Activated naive CD4-positive, alpha-beta T cell treated with anti-CD3 and anti-CD28 coated beads, Interleukin-2, amount 50 U/mL, for 16 hours (primary cell): ENCODE data around the gene ARL16.

Experiments
- DNase-seq: peaks from one replicate; pipeline ENCODE4 v3.0.0-alpha.2; 2020

The ARL16 gene

GRCh38 chr17:81695211-81695610 is 11.6 kb upstream of the ARL16 start:
- DNase-seq, result no peak

GRCh38 chr17:81694810-81695209 is 11.2 kb upstream of the ARL16 start:
- DNase-seq, result no peak

GRCh38 chr17:81693509-81694210 is 10.1 kb upstream of the ARL16 start:
- no peak for DNase-seq

- no peak for DNase-seq
These were observed 8.0 kb upstream of the ARL16 start for GRCh38 chr17:81691608-81692007.

- DNase-seq, result no peak
These were observed 7.6 kb upstream of the ARL16 start for GRCh38 chr17:81691196-81691595.

GRCh38 chr17:81690549-81690948 is 7.0 kb upstream of the ARL16 start:
- no peak for DNase-seq

- DNase-seq, result no peak
These were observed 6.5 kb upstream of the ARL16 start for GRCh38 chr17:81690066-81690465.

GRCh38 chr17:81688616-81689015 is 5.0 kb upstream of the ARL16 start:
- DNase-seq, result no peak

- no peak for DNase-seq
These were observed 4.4 kb upstream of the ARL16 start for GRCh38 chr17:81687770-81688541.

- no peak for DNase-seq
These were observed 3.0 kb upstream of the ARL16 start for GRCh38 chr17:81686614-81687013.

- DNase-seq, result peak; percentile 67
These were observed 1.5 kb upstream of the ARL16 start for GRCh38 chr17:81685108-81685507.

- no peak for DNase-seq
These were observed 880 bp upstream of the ARL16 start for GRCh38 chr17:81684442-81684911.

GRCh38 chr17:81683208-81683583 is 401 bp downstream of the ARL16 start:
- no peak for DNase-seq

GRCh38 chr17:81682565-81683207 is 911 bp downstream of the ARL16 start:
- no peak for DNase-seq

GRCh38 chr17:81681672-81682071 is 1.9 kb downstream of the ARL16 start:
- no peak for DNase-seq

GRCh38 chr17:81680150-81680549 is 3.4 kb downstream of the ARL16 start:
- DNase-seq, result no peak

GRCh38 chr17:81676906-81677305 is 6.7 kb downstream of the ARL16 start:
- no peak for DNase-seq

- peak; percentile 25 for DNase-seq
These were observed 7.9 kb downstream of the ARL16 start for GRCh38 chr17:81675515-81676221.

GRCh38 chr17:81673561-81674258 is 9.9 kb downstream of the ARL16 start:
- no peak for DNase-seq

GRCh38 chr17:81672954-81673353 is 10.6 kb downstream of the ARL16 start:
- DNase-seq, result no peak

- no peak for DNase-seq
These were observed 11.1 kb downstream of the ARL16 start for GRCh38 chr17:81672504-81672903.

- DNase-seq, result no peak
These were observed 15.8 kb downstream of the ARL16 start for GRCh38 chr17:81667754-81668153.
